A549 (cell line): ENCODE results near the gene TCF7L2. TPM values are rescaled to one million over a fixed set of nuclear protein-coding genes. Genes with fewer than 3 reads are reported as not detected.

Source experiments
- ATAC-seq, 2 experiments: fragments of 200-7000 bp in 1 of 2; fragments of >200 bp in 1 of 2; cut with Nextera tagmentation in 1 of 2; cut with Tn5 transposase in 1 of 2; 3 replicates each; pipeline versions ENCODE4 v1.8.0 to v1.9.1; 2018 to 2020; ENCODE audit warnings: mild to moderate bottlenecking in 1 of 2, moderate library complexity in 1 of 2
- CTCF ChIA-PET: fragments of 300-600 bp; sonication (Branson Sonifier 250); formaldehyde crosslinking; extraction: SDS; loops from one replicate; lab custom pipeline; 2021; ENCODE audit warnings: antibody characterized with exemption, inconsistent platforms; lab: Yijun Ruan, JAX
- POLR2A ChIA-PET: fragments of 350-600 bp; formaldehyde crosslinking; extraction: SDS; loops from one replicate; lab custom pipeline; 2021; ENCODE audit warnings: antibody characterized with exemption, inconsistent platforms; lab: Yijun Ruan, JAX
- DNase-seq, 2 experiments: peaks; one replicate each; pipeline versions ENCODE4 v3.0.0 to v3.0.0-alpha.2; 2011 to 2016; ENCODE audit warnings: low read depth in 1 of 2, low spot score in 1 of 2
- FAIRE-seq: peaks from 2 replicates; lab custom pipeline; 2011; peaks lifted over from hg19 to GRCh38; lab: Jason Lieb, UNC
- H3K27ac ChIP-seq, 2 experiments: fragments of >200 bp; sonication (Bioruptor Twin); formaldehyde crosslinking; 3 replicates each; pipeline ENCODE4 v1.5.1; 2016 to 2017
- H3K4me1 ChIP-seq: fragments of >200 bp; sonication (Bioruptor Twin); formaldehyde crosslinking; 3 replicates; pipeline ENCODE4 v1.6.1; 2016
- H3K4me2 ChIP-seq: fragments of >200 bp; sonication (Bioruptor Twin); formaldehyde crosslinking; 3 replicates; pipeline ENCODE4 v1.6.1; 2016
- H3K4me3 ChIP-seq: fragments of >200 bp; sonication (Bioruptor Twin); formaldehyde crosslinking; 3 replicates; pipeline ENCODE4 v1.5.1; 2016
- H3K9me3 ChIP-seq: fragments of >200 bp; sonication (Bioruptor Twin); formaldehyde crosslinking; 3 replicates; pipeline ENCODE4 v1.6.1; 2016
- BHLHE40 ChIP-seq: IDR thresholded peaks from 2 replicates; pipeline ENCODE4 v1.6.1; 2012; ENCODE audit warnings: low read depth, low read length, inconsistent platforms
- CBX8 ChIP-seq: fragments of 200-600 bp; sonication (generic); IDR thresholded peaks from 2 replicates; pipeline ENCODE4 v1.6.1; 2016
- CEBPB ChIP-seq, 2 experiments: fragments of >200 bp in 1 of 2; sonication (Bioruptor Twin) in 1 of 2; formaldehyde crosslinking in 1 of 2; IDR thresholded peaks; 2 replicates each; pipeline ENCODE4 v1.6.1; 2012 to 2016
- EHMT2 ChIP-seq: fragments of 200-600 bp; sonication (generic); IDR thresholded peaks from 2 replicates; pipeline ENCODE4 v1.6.1; 2016; ENCODE audit warnings: antibody characterized with exemption, low read depth, mild to moderate bottlenecking, moderate library complexity
- EP300 ChIP-seq, 2 experiments: fragments of >200 bp; sonication (Bioruptor Twin); formaldehyde crosslinking; IDR thresholded peaks; 2 replicates in 1 of 2; 3 replicates in 1 of 2; pipeline ENCODE4 v1.6.1; 2016 to 2017
- FOSL2 ChIP-seq, 2 experiments: fragments of 450-650 bp in 1 of 2; fragments of >200 bp in 1 of 2; sonication (Bioruptor Twin) in 1 of 2; formaldehyde crosslinking; IDR thresholded peaks; 2 replicates each; pipeline versions ENCODE4 v1.5.0 to v1.6.1; 2016 to 2020; ENCODE audit warnings: mild to moderate bottlenecking in 1 of 2, moderate library complexity in 1 of 2
- HES2 ChIP-seq: fragments of >200 bp; sonication (Bioruptor Twin); formaldehyde crosslinking; IDR thresholded peaks from 2 replicates; pipeline ENCODE4 v1.6.1; 2016
- HOXB13 ChIP-seq: fragments of 250-450 bp; sonication (Bioruptor Pico); IDR thresholded peaks from 2 replicates; pipeline ENCODE4 v1.5.0; 2020; ENCODE audit warnings: low read depth, mild to moderate bottlenecking, moderate library complexity
- HOXB5 ChIP-seq: fragments of 250-450 bp; sonication (Bioruptor Pico); IDR thresholded peaks from 2 replicates; pipeline ENCODE4 v1.5.0; 2020; ENCODE audit warnings: mild to moderate bottlenecking, moderate library complexity
- JUN ChIP-seq, 2 experiments: fragments of >200 bp; sonication (Bioruptor Twin); formaldehyde crosslinking; IDR thresholded peaks; 2 replicates in 1 of 2; 3 replicates in 1 of 2; pipeline ENCODE4 v1.6.1; 2016 to 2017
- KDM5A ChIP-seq: fragments of 200-600 bp; sonication (generic); IDR thresholded peaks from 2 replicates; pipeline ENCODE4 v1.6.1; 2016; ENCODE audit warnings: antibody characterized with exemption, mild to moderate bottlenecking
- MAFK ChIP-seq: fragments of 450-650 bp; IDR thresholded peaks from 2 replicates; pipeline ENCODE4 v1.6.1; 2014; ENCODE audit not compliant: partially characterized antibody
- MAX ChIP-seq: IDR thresholded peaks from 2 replicates; pipeline ENCODE4 v1.6.1; 2012
- MAZ ChIP-seq: fragments of 150-350 bp; IDR thresholded peaks from 2 replicates; pipeline ENCODE4 v1.6.1; 2014; ENCODE audit warnings: antibody characterized with exemption, low read depth, low read length, borderline replicate concordance
- MYC ChIP-seq: IDR thresholded peaks from 2 replicates; pipeline ENCODE4 v1.6.1; 2012; ENCODE audit warnings: mild to moderate bottlenecking, inconsistent platforms, low read length, improper control_type of control experiment, borderline replicate concordance
- PHF8 ChIP-seq: fragments of 200-600 bp; sonication (generic); IDR thresholded peaks from 2 replicates; pipeline ENCODE4 v1.6.1; 2016; ENCODE audit warnings: low read depth, mild to moderate bottlenecking, antibody characterized with exemption, moderate library complexity, borderline replicate concordance
- RARB ChIP-seq: fragments of 250-450 bp; sonication (Bioruptor Pico); IDR thresholded peaks from 2 replicates; pipeline ENCODE4 v1.8.0; 2021; ENCODE audit warnings: mild to moderate bottlenecking, moderate library complexity
- RFX5 ChIP-seq: fragments of 450-650 bp; IDR thresholded peaks from 2 replicates; pipeline ENCODE4 v1.7.1; 2014; ENCODE audit warnings: antibody characterized with exemption, mild to moderate bottlenecking, moderate library complexity
- WGBS: methylation state at CpG from one replicate; pipeline ENCODE4 v1.1.6; 2017; ENCODE audit errors: missing lambda C conversion rate; 5-methylcytosine and 5-hydroxymethylcytosine counted together
- polyA plus RNA-seq, 4 experiments: library from polyadenylated mRNA; depleted of rRNA in 3 of 4; stranded (reverse); fragments of >200 nt; fragmentation: RNase III in 1 of 4; extraction: RNeasy Plus Mini Kit Qiagen cat#74134 plus additional on column Dnase treatment in 1 of 4; gene quantifications; 2 replicates in 3 of 4; 3 replicates in 1 of 4; pipeline ENCODE4 v1.2.3, GENCODE V29; 2011 to 2017
- TF ChIP-seq, protein P1 (sequence below): fragments of 250-450 bp; sonication (Bioruptor Pico); IDR thresholded peaks from 2 replicates; pipeline ENCODE4 v1.5.0; 2020; ENCODE audit warnings: low read depth, mild to moderate bottlenecking, moderate library complexity

TCF7L2 gene
- polyA plus RNA-seq, 2 of the 4 experiments (the other 2 are of a cell fraction) = 11.3 to 14.5 TPM

DNA sequence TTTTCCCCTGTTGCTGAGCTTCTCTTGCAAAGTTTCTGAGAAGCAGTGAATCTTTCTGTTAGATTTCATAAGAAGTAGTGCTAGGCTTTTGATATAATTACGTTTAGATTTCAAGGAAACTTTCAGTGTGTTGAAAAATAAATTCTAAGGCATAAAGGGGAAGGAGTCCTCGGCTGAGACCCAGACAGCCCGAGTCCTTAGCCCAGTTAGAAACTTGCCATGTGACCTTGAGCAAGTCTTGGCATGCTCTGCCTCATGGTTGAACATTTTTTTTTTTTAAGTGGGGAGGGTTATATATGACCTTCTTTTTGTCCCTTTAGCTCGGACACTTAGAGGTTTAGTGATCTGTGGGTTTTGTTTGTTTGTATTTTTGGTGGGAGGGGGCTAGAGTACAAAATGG lies 117.5 kb downstream of the TCF7L2 start (continued):
- TF ChIP-seq HES2 = no peak
- TF ChIP-seq MYC = no peak
- TF ChIP-seq CBX8 = no peak
- TF ChIP-seq RFX5 = no peak
- TF ChIP-seq MAZ = no peak
- TF ChIP-seq EP300 (IDR thresholded peaks at IDR 0.05) = no peak

GRCh38 chr10:113068178-113068890 lies 118.3 kb downstream of the TCF7L2 start:
- ChIA-PET CTCF (no interaction called here), POLR2A (no interaction called here)
- H3K4me3 ChIP-seq = no peak overlapping the region
- ATAC-seq = no peak
- H3K27ac ChIP-seq = peak overlapping the region in 1 of 2 experiments; percentile 70; a peak in 3 of 6 replicates
- no peak for FAIRE-seq
- H3K9me3 ChIP-seq = no peaks in the 10 kb centered on the region
- TF ChIP-seq JUN (IDR thresholded peaks at IDR 0.05) (no peak), HOXB13 (CRISPR knock-in tag) (no peak), CEBPB (IDR thresholded peaks at IDR 0.05) (no peak), EHMT2 (no peak)
- no peak for DNase-seq
- peaks cover 58% of the 10 kb centered on the region for H3K4me1 ChIP-seq
- WGBS = 94% methylated on average over 13 of the region's 13 CpGs
- no peak overlapping the region for H3K4me2 ChIP-seq

GRCh38 chr10:113069595-113069994 lies 119.5 kb downstream of the TCF7L2 start:
- ATAC-seq (no peak), DNase-seq (no peak), FAIRE-seq (no peak)
- H3K9me3 ChIP-seq = no peaks in the 10 kb centered on the region
- TF ChIP-seq, protein P1, sequence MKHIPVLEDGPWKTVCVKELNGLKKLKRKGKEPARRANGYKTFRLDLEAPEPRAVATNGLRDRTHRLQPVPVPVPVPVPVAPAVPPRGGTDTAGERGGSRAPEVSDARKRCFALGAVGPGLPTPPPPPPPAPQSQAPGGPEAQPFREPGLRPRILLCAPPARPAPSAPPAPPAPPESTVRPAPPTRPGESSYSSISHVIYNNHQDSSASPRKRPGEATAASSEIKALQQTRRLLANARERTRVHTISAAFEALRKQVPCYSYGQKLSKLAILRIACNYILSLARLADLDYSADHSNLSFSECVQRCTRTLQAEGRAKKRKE (CRISPR knock-in tag) = no peak
- TF ChIP-seq MAFK (no peak), KDM5A (no peak), FOSL2 (IDR thresholded peaks at IDR 0.05) (no peak), FOSL2 (CRISPR knock-in tag; IDR thresholded peaks at IDR 0.05) (no peak), PHF8 (no peak), RARB (CRISPR knock-in tag) (no peak), HES2 (no peak), HOXB5 (no peak)
- ChIA-PET POLR2A (interaction anchor here (0.6 kb wide), 1 partner anchor 121 kb away, joined by 7 read pairs; no protein-coding TSS in a partner anchor), CTCF (interaction anchor here (0.6 kb wide), 2 partner anchors 23 to 495 kb away, joined by 3 read pairs; no protein-coding TSS in a partner anchor)
- WGBS = 91% methylated on average over 7 of the region's 7 CpGs
- H3K4me3 ChIP-seq = no peak overlapping the region
- H3K4me1 ChIP-seq = peaks cover 61% of the 10 kb centered on the region
- H3K27ac ChIP-seq = peak overlapping the region in 1 of 2 experiments; percentile 70; a peak in 3 of 6 replicates
- H3K4me2 ChIP-seq = no peak overlapping the region

DNA sequence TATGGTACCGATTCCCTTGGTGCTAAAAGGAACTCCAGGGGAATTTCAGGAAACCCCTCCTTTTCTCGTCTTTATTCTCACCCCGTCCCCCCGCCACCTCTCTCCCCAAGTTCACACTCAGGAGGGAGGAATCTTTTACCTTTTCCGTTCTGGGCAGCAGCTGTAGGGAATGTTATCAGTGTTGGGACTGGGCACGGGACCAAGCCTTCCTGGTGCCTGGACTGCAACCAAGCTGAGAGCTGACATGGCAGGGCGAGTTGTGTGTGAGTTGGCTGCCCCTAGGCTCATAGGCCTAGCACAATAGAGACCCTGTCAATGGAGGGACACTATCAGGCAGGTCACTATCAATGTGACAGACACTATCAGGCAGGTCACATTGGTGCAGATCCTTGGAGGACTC lies 121.4 kb downstream of the TCF7L2 start:
- Histone ChIP-seq H3K9me3 (no peaks in the 10 kb centered on the region), H3K27ac (peak overlapping the region; percentile 92), H3K4me3 (no peak overlapping the region), H3K4me2 (peak overlapping the region; percentile 31), H3K4me1 (peaks cover 70% of the 10 kb centered on the region)
- ChIA-PET POLR2A (interaction anchor here (0.7 kb wide), 1 partner anchor 21 kb away, joined by 3 read pairs; no protein-coding TSS in a partner anchor), CTCF (interaction anchor here (0.7 to 1.6 kb wide), 4 partner anchors 10 to 1863 kb away, joined by 3 to 5 read pairs (median 3); no protein-coding TSS in a partner anchor)
- 63% methylated on average over 7 of the region's 7 CpGs for WGBS
- TF ChIP-seq BHLHE40 (no peak), MAX (0 out of 2 replicates have a peak, but pooled peaks have one; percentile 17)
- ATAC-seq (no peak), FAIRE-seq (no peak), DNase-seq (no peak)
